GM21447 (cell line): ENCODE data around the gene COL15A1.

ENCODE experiments used
- ATAC-seq: cut with Tn5 transposase; IDR thresholded peaks from one replicate; pipeline ENCODE4 v1.9.1; 2021; ENCODE audit not compliant: unreplicated experiment

The COL15A1 gene

GRCh38 chr9:98944057-98944733 is 488 bp downstream of the COL15A1 start:
- ATAC-seq: no peak

GRCh38 chr9:98944734-98945074 is 997 bp downstream of the COL15A1 start:
- no peak for ATAC-seq

DNA sequence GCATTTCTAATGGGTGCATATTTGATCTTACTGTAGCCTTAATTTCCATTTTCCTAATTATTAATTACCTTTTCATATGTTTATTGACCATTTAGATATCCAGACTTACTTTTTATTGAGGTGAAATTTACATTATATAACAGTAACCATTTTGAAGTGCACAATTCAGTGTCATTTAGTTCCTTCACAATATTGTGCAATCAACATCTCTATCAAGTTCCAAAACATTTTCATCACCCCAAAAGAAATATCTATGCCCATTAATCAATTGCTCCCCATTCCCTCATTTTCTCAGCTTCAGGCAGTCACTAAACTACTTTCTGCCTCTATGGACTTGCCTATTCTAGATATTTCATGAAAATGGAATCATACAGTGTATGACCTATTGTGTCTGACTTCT is 5.9 kb downstream of the COL15A1 start:
- ATAC-seq: no peak

- no peak for ATAC-seq
These were observed 6.6 kb downstream of the COL15A1 start for GRCh38 chr9:98950262-98950661.

DNA sequence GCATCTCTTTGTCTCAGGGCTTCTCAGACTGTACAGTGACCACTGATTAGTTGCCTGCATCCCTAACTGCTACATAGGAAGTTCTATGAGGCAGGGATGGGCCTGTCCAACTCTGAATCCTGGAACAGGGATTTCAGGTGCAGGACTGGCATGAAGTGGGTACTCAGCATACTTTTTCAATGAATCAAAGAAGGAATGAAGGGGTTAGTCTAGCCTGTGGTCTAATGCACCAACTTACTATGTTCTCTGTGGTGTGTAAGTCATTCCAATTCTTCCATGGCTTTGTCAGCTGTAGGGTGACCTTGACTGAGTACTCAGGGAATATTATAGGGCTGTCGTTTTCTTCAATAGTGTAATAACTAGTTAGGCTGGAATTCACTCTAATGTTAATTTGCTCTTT is 8.3 kb downstream of the COL15A1 start:
- ATAC-seq: no peak

DNA sequence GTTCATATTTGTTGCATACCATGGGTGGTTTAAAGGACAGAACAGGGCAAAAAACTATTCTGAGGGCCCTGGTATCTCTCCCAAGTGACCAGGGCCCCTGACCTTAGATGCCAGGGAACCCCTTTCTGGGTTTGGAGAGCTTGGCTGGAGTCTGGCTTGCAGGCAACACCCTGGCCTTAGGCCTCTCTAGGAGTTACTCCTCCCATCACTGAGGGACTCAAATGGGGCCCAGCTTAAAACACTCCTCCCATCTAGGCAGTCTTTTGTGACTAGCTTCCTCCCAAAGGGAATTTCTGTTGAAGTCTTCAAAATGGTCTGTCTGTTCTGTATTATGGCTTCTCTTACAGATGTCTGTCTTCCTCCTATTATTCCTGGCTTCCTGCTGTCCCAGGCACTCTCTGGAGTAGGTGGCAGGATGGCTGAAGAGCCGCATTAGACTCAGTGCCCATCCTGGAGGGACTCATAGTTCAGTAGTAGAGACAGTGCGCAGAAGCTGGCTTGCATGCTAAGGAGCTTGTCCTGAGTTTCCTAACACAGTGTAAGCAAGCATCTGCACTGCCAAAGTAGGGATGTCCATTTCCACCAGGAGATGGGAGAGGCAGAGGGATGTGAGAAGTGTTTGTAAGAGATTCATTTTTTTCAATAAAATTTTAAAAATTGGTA is 10.0 kb downstream of the COL15A1 start:
- ATAC-seq: no peak

DNA sequence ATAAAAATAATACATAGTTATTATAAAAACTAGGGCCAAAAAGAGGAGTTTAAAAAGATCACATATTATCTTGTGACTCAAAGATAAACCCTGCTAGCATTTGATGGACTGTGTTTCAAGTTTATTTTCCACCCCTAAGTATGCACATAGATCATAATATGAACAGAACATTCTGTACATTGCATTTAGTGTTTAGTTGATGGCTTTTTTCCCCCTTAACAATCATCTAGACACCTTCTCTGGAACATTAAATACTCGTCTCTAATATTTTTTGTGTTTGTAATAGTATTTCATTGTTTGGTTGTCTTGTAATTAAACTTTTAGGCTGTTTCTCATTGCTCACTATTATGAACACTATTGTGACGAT is 10.5 kb downstream of the COL15A1 start:
- ATAC-seq: no peak

DNA sequence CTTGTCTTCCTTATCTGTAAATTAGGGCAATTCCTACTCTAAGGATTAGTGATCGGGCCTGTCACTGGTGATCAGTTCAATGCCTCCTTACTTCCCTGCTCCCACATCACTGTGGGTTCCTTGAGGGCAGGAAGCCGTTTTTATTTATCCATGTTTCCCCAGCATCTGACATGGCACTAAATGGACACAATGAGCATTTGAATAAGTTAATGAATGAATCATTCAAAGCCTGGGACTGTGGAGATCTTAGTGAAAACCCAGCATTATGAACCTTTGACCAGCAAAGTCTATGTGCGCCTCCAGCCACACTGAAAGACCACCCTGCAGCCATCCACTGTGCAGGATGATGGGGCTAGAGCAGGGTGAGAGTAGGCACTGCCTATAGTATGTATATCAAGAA is 11.6 kb downstream of the COL15A1 start:
- no peak for ATAC-seq

DNA sequence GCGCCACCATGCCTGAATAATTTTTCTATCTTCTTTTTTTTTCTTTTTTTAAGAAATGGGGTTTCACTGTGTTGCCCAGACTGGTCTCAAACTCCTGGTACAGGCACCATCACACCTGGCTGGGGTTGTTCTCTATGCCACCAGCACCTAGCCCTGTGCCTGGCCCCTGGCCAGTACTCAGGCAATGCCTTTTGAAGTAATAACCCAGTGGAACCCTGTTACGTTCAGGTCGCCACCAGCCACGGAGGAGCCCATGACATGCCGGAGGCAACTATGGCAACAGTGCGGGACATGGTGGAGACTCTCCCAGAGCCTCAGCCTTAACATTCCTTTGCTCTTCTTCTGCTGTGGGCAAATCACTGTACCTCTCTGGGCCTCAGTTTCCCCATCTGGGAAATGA is 14.1 kb downstream of the COL15A1 start:
- no peak for ATAC-seq

DNA sequence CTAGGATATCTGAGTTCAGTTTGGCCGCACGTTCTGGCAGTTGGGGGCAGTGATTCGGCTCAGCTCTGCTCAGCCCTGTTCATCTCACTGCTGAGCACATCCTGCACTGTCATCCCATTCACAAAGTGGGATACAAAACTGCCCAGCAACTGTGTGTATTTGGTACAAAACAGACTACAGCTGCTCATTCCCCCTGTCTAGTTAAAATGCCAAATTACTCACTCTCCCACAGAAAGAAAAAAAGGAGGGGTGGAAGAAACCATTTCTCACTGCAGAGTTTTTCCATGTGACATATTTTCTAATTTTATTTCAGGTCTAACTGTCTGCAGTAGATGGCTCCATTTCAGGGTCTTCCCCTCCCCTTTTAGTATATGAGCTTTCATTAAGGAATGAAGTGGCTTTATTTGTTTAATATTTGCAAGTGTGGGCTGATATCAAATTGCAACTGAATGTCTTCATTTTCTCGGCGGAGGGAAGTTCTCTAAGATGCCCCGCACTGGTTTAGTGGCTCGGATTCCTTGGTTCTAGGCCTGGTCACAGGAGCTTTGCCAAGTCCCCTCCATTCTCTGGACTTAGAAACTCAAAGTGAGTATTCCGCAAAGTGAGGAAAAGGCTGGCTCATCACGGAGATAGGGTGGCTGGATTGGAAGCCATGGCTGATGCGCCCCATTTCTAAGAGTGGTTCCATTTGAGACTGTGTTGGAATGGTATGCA is 14.7 kb downstream of the COL15A1 start:
- ATAC-seq: no peak

GRCh38 chr9:98960409-98960808 is 16.7 kb downstream of the COL15A1 start:
- no peak for ATAC-seq

- no peak for ATAC-seq
These were observed 17.9 kb downstream of the COL15A1 start for GRCh38 chr9:98961513-98962180.

DNA sequence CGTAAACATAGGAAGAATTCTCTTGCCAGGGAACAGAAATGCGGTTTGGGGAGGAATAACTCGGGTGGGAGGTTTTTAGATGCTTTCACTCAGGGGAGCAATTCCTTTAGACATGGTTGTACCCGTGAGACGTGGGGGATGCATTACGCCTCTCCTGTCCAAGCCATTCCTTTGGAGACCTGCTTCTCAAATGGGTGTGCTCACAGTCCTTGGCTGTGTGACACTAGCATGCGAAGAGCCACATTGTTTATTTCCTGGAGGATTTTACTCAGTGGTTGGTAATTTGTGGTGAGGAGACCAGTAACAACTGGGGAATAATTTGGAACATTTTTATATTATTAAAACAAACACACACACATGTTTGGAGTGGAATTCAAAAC is 18.5 kb downstream of the COL15A1 start:
- ATAC-seq: no peak

GRCh38 chr9:98962861-98963260 is 19.2 kb downstream of the COL15A1 start:
- ATAC-seq: no peak

DNA sequence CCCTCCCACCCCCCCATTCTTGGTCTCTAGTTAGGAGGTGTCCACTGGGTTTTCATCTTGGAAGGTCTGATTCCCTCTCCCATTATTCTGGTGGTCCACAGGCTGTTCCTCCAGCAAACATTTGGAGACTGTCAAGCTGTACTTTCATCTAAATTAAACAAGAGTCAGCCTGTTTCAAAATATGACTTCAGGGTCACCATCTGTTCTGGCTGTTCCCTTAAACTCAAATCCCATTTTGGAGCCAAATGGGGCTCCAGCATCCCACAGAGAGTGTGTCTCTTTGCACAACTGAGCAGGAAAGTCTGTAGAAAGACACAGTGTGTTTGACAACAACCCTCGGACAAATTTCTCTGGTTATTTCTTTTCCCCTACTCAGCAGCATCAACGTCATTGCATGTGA is 20.5 kb downstream of the COL15A1 start:
- ATAC-seq: no peak

GRCh38 chr9:98964911-98965336 is 21.2 kb downstream of the COL15A1 start:
- no peak for ATAC-seq

GRCh38 chr9:98966676-98967075 is 23.0 kb downstream of the COL15A1 start:
- ATAC-seq: no peak

DNA sequence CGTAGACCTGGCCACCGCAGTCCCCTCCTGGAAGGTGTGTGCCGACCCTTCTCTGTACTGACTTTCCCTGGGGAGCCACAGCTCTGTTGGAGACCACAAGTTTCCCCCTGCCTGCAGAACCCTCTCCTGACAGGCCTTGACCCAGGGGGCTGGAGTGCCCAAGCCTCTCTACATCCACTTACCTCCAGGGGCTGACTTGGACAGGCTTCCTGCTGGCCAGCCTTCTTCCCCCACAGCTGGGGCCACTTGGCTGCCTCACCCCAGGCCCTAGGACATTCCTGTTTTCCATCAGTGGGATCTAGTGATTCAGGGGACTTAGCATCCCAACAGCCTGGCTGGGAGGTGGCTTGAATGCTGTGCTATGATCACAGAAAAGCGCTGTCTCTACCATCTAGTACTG is 23.6 kb downstream of the COL15A1 start:
- ATAC-seq: no peak

DNA sequence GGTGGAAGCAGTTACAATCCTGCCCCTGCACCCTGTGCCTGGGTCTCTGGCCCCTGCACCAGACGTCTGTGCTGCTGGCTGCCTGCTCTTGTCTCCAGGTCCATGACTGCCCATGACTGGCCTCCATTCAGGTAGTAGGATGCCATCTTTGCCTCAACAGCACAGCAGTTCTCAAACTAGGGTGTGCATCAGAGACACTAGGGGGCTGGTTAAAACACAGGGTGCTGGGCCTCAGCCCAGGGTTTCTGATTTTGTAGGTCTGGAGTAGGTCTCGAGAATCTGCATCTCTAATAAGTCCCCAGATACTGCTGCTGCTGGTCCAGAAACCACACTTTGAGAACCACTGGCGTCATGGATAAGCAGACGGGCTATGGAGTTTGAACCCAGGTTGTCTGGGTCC is 24.0 kb downstream of the COL15A1 start:
- no peak for ATAC-seq

GRCh38 chr9:98968601-98969337 is 25.1 kb downstream of the COL15A1 start:
- ATAC-seq: no peak

GRCh38 chr9:98970532-98971041 is 26.9 kb downstream of the COL15A1 start:
- ATAC-seq: no peak
